OCI-LY1 (cell line): ENCODE data around the gene ATP9B.

Source experiments
- EZH2 ChIP-seq: fragments of 200-600 bp; sonication (generic), shearing (Covaris generic); IDR thresholded peaks from 2 replicates; pipeline ENCODE4 v1.8.0; 2017; ENCODE audit warnings: borderline replicate concordance, mixed run types, mild to moderate bottlenecking, antibody characterized with exemption, low read length, moderate library complexity, mixed read lengths
- TF ChIP-seq, protein P1 (sequence below): fragments of 200-600 bp; sonication (generic), shearing (Covaris generic); IDR thresholded peaks from 2 replicates; pipeline ENCODE4 v1.5.1; 2017; ENCODE audit warnings: mild to moderate bottlenecking, antibody characterized with exemption, low read length, moderate library complexity, mixed read lengths

DNA sequence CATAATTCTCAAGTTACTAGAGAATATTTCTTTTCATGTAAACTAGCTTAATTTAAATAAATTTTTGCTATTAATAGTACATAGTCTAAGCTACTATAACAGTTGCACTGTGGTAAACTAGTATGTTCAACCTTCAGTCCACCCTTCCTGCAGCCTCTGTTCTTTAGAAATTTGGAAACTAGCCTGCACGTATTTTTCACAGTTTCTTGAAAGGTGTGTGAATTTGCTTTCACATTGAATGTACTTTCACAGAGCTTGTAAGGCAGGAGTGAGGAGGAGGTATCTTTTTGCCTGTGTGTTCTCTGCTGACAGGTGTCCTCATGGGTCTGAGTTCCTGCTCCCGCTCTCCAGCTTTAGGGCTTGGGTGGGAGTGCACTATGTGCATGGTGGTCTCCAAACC is 117.5 kb downstream of the ATP9B start:
- TF ChIP-seq, protein P1, sequence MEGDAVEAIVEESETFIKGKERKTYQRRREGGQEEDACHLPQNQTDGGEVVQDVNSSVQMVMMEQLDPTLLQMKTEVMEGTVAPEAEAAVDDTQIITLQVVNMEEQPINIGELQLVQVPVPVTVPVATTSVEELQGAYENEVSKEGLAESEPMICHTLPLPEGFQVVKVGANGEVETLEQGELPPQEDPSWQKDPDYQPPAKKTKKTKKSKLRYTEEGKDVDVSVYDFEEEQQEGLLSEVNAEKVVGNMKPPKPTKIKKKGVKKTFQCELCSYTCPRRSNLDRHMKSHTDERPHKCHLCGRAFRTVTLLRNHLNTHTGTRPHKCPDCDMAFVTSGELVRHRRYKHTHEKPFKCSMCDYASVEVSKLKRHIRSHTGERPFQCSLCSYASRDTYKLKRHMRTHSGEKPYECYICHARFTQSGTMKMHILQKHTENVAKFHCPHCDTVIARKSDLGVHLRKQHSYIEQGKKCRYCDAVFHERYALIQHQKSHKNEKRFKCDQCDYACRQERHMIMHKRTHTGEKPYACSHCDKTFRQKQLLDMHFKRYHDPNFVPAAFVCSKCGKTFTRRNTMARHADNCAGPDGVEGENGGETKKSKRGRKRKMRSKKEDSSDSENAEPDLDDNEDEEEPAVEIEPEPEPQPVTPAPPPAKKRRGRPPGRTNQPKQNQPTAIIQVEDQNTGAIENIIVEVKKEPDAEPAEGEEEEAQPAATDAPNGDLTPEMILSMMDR = no peak
- no peak for TF ChIP-seq EZH2
